Left kidney (tissue), 2 donors: ENCODE results near the gene UFC1. TPM values are rescaled to one million over a fixed set of nuclear protein-coding genes. Genes with fewer than 3 reads are reported as not detected.

ENCODE experiments used
- DNase-seq: peaks from one replicate; pipeline ENCODE4 v3.0.0-alpha.2; 2013
- polyA plus RNA-seq: library from polyadenylated mRNA; unstranded; fragments of 120-200 nt; gene quantifications from one replicate; pipeline ENCODE4 v1.2.1, GENCODE V29; 2013; ENCODE audit not compliant: insufficient read length

UFC1 gene
- polyA plus RNA-seq, 1 donor, result 142 TPM

DNA sequence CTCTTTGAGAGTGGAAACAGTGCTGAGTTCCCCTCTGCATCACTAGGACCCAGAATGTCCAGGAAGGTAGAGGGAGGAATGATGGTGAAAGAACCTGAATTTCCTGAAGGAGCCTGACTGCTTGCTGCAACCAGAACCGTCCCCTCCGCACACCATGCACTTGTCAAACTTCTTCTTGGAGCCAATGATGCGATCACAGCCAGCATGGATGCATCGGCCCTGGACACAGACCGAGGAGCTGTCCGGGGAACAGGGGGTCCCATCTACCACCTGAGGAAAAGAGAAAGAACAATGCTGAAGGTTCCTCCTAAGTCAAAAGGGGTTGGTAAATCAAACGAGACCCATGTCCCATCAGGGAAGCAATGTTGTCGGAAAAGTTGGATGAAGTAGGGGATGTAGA, 38.2 kb downstream of the UFC1 start:
- DNase-seq, result no peak

- peak; percentile 68 for DNase-seq
These were observed 39.0 kb downstream of the UFC1 start for GRCh38 chr1:161192476-161193465.

DNA sequence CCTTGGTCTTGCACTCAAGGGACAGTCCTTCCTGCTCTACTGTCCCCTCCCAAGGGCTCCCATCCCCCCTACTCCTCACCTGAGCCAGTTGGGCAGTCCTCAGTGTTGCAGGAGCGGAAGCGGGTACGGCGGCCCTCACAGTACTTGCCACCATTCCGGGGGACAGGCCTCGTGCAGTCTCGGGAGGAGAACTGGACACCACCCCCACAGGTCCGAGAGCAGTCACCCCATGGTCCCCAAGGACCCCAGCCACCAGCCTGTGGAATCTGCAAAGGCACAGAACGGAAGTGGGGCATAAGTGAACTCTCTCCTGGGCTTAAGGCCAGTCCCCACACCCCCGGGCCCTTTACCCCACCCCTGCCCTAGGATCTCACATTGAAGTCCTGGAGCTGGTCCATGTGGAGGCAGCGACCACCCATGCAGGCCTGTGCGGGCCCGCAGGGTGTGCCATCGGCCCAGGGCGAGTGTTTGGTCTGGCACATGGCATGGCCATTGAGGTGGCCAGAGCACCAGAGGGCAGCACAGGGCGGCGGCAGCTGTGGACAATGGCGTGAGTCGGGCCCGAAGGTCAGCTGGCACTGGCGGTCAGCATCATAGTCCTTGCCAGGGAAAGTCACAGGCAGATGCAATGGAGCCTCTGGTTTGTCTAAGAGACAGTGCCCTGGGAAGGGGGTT, 39.9 kb downstream of the UFC1 start:
- no peak for DNase-seq

- no peak for DNase-seq
These were observed 41.4 kb downstream of the UFC1 start for GRCh38 chr1:161195171-161195570.

DNA sequence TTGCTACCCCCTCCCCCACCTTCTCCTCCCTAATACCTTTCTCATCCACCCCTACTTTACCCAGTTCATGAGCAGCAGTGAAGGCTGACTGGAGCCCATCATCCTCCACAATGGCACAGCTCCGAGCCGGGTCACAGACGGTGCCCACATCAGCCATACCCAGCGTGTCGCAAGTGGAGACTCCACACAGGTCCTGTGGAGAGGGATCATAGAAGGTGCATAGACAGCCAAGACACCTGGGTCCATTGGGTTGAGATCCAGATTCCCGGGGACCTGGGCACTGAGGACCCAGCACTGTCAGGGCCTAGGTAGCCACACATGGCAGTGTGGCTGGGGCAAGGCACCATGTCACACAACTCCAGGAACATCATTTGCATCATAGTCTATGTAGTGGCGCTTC, 42.3 kb downstream of the UFC1 start:
- DNase-seq, result no peak

- DNase-seq, result no peak
These were observed 43.0 kb downstream of the UFC1 start for GRCh38 chr1:161196521-161197451.

- DNase-seq, result no peak
These were observed 43.9 kb downstream of the UFC1 start for GRCh38 chr1:161197560-161198193.

DNA sequence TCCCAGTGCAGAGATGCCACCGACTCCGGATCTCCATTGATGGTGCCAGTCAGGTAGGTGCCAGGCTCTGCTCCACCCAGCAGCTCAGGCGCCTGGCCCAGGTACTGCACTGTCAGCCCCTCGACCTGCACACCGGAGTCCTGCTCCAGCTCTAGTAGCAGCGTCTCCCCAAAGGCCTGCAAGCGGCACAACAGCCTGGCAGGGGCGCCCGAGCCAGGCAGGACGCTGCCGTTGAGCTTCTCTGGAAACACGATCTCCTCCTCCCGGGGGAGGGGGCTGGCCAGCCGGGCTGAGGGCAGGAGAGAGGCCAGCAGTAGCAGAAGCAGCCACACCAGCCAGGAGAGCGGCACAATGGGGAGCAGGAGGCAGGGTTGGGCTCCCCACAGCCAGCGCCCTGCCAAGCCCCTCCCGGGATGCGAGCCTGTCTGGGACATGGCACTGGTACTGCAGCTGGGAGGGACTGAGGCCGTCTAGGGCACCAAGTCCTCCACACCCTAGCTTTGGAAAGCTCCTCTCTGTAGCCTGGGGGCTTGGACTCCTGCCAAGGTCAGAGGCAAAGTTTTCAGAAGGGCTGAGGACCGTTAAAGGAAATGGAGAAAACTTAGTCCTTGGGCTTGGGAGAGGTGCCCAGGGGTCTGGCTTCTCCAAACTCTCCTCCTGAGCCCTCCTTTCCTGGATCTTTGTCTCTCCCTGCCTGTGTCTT, 44.6 kb downstream of the UFC1 start:
- DNase-seq, result peak; percentile 70

DNA sequence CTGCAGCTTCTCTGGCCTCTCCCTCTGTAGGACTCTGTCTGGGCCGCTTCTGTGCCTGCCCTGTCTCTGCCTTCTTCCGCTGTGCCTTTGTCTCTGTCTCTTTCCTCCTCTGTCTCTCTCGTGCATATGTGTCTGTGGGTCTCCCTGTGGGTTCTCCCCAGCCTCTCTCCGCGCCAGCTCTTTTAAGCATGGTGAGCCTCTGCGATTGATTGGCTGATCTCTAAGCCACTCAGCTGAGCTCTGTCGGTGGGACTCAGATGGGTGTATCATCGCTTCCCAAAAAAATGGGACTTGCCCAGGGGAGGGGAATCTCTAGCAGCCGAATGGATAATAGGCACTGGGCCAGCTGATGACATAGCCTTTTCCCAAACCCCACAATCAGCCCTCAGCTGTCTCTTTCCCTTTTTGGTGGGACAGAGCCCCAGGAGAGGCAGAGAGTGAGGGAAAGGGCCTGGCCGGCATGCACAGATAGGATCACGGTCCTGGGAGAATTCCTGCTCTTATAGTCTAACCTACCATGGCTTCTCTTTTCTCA, 45.2 kb downstream of the UFC1 start, which contains the start of gene ADAMTS4:
Gene ADAMTS4 (minus strand): TSS at position 158 of the 535 bp plus-strand sequence. CDS start 427 bp downstream, outside the sequence.
- DNase-seq, result no peak

DNA sequence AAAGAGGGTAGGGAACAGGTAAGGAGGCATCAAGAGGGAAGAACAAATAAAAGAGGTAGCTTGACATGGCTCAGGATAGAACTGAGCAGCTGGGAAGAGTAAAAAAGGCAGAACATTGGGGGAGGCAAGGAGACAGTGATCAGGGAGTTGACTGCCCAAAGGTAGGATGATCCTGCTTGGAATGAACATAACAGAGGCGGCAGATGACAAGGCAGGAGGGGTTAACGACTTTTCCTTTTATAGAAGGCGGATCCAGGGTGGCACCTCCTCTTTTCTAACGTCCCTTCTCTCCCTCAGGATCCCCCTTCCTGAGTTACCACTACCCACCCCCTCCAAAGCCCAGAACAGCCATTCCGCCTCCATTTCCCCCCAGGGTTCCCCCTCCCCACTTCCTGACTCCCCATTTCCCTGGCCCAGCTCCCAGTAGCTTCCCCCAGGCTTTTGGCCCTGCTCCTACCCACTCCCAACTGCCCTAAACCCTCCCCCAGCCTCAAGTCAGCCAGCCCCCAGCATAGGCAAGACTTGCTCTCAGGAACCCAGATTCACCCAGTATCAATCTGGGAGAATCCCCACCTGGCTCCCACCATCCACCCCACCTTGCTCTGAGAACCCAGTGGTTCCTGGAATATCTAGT, 45.8 kb downstream of the UFC1 start:
- no peak for DNase-seq

DNA sequence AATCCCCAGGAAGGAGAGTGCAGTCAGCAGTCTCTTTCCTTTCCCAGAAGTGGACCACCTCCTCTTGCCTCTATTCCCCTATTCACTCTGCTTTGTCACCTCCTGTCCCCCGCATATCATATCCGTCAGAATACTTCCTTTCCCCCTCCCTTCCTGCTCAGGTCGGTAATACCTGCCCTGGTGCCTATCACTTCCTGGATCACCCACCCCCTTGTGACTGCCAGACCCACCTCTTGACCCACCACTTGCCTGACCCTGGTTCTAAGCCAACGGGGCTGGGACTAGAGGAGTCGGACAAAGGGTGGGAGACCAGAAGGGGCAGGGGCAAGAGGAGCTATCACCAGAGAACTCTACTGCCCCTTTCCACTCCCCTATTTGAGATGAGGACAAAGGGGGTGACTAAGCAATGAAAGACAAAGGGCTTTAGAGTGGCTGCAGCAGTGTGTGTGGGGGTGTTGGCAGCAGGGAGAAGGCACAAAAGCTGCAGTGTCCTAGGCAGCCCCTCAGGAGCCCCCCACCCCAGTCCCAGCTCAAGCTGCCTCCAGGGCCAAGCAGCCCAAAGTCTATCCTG, 46.7 kb downstream of the UFC1 start:
- no peak for DNase-seq

GRCh38 chr1:161200992-161201835, 47.4 kb downstream of the UFC1 start:
- DNase-seq, result no peak

DNA sequence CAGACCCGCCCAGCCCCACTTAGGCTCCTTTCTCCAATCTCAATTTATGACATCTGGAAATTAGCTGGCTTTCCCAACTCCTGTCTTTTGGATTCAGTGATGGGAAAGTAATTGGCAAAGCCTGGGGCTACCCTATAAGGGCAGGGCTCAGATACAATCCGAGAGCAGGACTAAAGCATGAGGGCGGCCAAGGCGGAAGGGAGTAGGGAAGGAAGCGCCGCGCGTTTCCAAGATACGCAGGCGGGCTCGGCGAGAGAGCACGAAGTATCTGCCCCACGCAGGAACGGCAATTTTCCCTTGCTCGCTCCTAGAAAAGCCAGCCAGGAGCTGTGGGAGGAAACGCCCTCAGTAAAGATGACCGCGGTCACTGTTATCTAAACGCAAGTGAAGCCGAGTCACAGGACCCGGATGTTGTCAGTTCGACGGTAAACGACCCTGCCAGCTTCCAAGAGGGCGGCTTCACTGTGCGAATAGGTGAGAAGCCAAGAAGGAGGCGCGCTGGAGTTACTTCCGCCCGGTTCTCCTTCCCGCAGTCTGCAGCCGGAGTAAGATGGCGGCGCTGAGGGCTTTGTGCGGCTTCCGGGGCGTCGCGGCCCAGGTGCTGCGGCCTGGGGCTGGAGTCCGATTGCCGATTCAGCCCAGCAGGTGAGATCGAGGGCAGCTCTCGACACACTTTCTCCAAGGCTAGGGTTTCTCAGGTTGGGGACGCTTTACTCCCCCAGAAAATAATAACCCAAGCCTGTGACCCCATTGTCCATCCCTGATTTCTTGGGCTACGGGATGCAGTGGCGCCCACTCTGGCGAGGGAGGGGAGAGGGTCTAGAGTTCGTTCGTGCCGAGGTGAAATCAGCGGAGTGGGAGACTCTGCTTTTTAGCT, 48.3 kb downstream of the UFC1 start, which contains the start of gene NDUFS2:
Gene NDUFS2 (plus strand): TSS at position 532 of the 877 bp plus-strand sequence. CDS start 19 bp downstream, at position 551.
- peak; percentile 99 for DNase-seq

GRCh38 chr1:161206411-161207140, 52.8 kb downstream of the UFC1 start:
- no peak for DNase-seq

GRCh38 chr1:161207173-161207572, 53.4 kb downstream of the UFC1 start:
- DNase-seq, result no peak
